Activated T-helper 2 cell treated with anti-CD3 and anti-CD28 coated beads, Interferon-gamma antibody, Interleukin-2, Interleukin-4, amounts not matched to agents 10 μg/mL and 5 μg/mL and 100 μg/mL, durations not matched to agents 14 hours and 24 hours and 36 hours (primary cell): ENCODE results near the gene TSHR. TPM values are rescaled to one million over a fixed set of nuclear protein-coding genes. Genes with fewer than 3 reads are reported as not detected.

Experiments used
- DNase-seq: peaks from one replicate; pipeline ENCODE4 v3.0.0; 2021; ENCODE audit warnings: low spot score
- H3K27ac Mint-ChIP-seq: one replicate; pipeline ENCODE4 v1.8.0; 2021; ENCODE audit warnings: mixed read lengths
- H3K27me3 Mint-ChIP-seq: one replicate; pipeline ENCODE4 v1.8.0; 2021; ENCODE audit warnings: low read depth, mixed read lengths
- H3K36me3 Mint-ChIP-seq: one replicate; pipeline ENCODE4 v1.8.0; 2021; ENCODE audit warnings: low read depth, mixed read lengths
- H3K4me1 Mint-ChIP-seq: one replicate; pipeline ENCODE4 v1.8.0; 2021; ENCODE audit warnings: low read depth, mixed read lengths
- H3K4me3 Mint-ChIP-seq: one replicate; pipeline ENCODE4 v1.8.0; 2021; ENCODE audit warnings: low read depth, mild to moderate bottlenecking, moderate library complexity, mixed read lengths
- H3K9me3 Mint-ChIP-seq: one replicate; pipeline ENCODE4 v1.8.0; 2021; ENCODE audit warnings: mixed read lengths
- intact Hi-C: fragments of 100-400 bp; cut with micrococcal nuclease; formaldehyde crosslinking; loops from one replicate; pipeline ENCODE4 v1.15.1; 2023
- total RNA-seq: library from RNA; stranded (reverse); gene quantifications from 2 replicates; pipeline ENCODE4 v1.2.3, GENCODE V29; 2022

The TSHR gene
- total RNA-seq, 1 donor from 2014 or later, result not detected

- intact Hi-C loops, result loop anchor here (10.0 kb wide), 1 partner anchor 112 kb away; the partner anchor contains the start of gene TSHR
- no peak for DNase-seq
- Mint-ChIP-seq H3K9me3 (peaks cover 8% of the 10 kb centered on the region), H3K4me3 (no peak overlapping the region), H3K4me1 (no peaks in the 10 kb centered on the region), H3K36me3 (no peaks in the 10 kb centered on the region), H3K27me3 (no peaks in the 10 kb centered on the region), H3K27ac (no peak overlapping the region)
These were observed 111.3 kb downstream of the TSHR start for GRCh38 chr14:81066672-81067071.

DNA sequence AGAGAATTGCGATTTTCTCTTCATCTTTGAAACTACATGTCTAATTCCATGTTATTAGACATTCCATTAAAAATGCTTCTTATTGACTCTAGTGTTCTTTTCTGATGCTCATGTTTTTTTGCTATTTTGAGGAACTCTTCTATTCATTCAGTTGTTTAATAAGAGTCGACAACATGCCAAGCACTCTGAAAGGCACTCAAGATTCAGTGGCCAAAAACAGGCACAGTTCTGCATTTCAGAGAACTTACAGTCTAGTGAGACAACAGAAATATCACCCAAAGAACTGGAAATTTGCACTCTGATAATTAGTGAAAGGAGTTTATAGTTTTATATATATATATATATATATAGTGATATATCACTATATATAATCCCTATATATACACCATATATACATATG lies 111.7 kb downstream of the TSHR start:
- Mint-ChIP-seq H3K4me3 (no peak overlapping the region), H3K36me3 (no peaks in the 10 kb centered on the region), H3K4me1 (no peaks in the 10 kb centered on the region), H3K27me3 (no peaks in the 10 kb centered on the region), H3K9me3 (peaks cover 8% of the 10 kb centered on the region), H3K27ac (no peak overlapping the region)
- intact Hi-C loops, result loop anchor here (10.0 kb wide), 1 partner anchor 112 kb away; the partner anchor contains the start of gene TSHR
- DNase-seq, result no peak

GRCh38 chr14:81068176-81068782 lies 112.9 kb downstream of the TSHR start:
- DNase-seq, result no peak
- peaks cover 8% of the 10 kb centered on the region for H3K9me3 Mint-ChIP-seq
- no peaks in the 10 kb centered on the region for H3K4me1 Mint-ChIP-seq
- no peak overlapping the region for H3K4me3 Mint-ChIP-seq
- H3K27me3 Mint-ChIP-seq, result no peaks in the 10 kb centered on the region
- H3K36me3 Mint-ChIP-seq, result no peaks in the 10 kb centered on the region
- intact Hi-C loops, result loop anchor here (10.0 kb wide), 1 partner anchor 113 kb away; the partner anchor contains the start of gene TSHR
- H3K27ac Mint-ChIP-seq, result no peak overlapping the region

DNA sequence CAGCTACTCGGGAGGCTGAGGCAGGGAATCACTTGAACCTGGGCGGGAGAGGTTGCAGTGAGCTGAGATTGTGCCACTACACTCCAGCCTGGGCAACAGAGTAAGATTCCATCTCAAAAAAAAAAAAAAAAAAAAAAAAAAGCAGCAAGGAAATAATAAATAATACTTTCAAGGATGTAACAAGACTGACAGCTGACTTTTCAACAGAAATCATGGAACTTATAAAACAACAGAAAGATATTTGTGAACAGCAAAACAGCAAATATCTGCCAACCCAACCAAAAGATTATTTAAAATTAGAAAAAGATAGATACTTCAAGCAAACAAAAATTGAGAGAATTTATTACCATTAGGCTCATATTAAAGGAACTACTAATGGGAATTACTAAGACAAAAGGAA lies 115.1 kb downstream of the TSHR start:
- H3K9me3 Mint-ChIP-seq, result peaks cover 8% of the 10 kb centered on the region
- H3K27ac Mint-ChIP-seq, result no peak overlapping the region
- H3K36me3 Mint-ChIP-seq, result no peaks in the 10 kb centered on the region
- H3K4me3 Mint-ChIP-seq, result no peak overlapping the region
- DNase-seq, result no peak
- intact Hi-C loops, result no loop called here
- H3K27me3 Mint-ChIP-seq, result no peaks in the 10 kb centered on the region
- no peaks in the 10 kb centered on the region for H3K4me1 Mint-ChIP-seq

- Mint-ChIP-seq H3K27ac (no peak overlapping the region), H3K9me3 (no peaks in the 10 kb centered on the region), H3K27me3 (peaks cover 2% of the 10 kb centered on the region), H3K4me1 (no peaks in the 10 kb centered on the region), H3K36me3 (no peaks in the 10 kb centered on the region), H3K4me3 (no peak overlapping the region)
- intact Hi-C loops, result no loop called here
- DNase-seq, result no peak
These were observed 130.2 kb downstream of the TSHR start for GRCh38 chr14:81085596-81085995.

- no peaks in the 10 kb centered on the region for H3K36me3 Mint-ChIP-seq
- H3K4me3 Mint-ChIP-seq, result no peak overlapping the region
- intact Hi-C loops, result no loop called here
- peaks cover 1% of the 10 kb centered on the region for H3K27me3 Mint-ChIP-seq
- H3K4me1 Mint-ChIP-seq, result no peaks in the 10 kb centered on the region
- H3K9me3 Mint-ChIP-seq, result no peaks in the 10 kb centered on the region
- H3K27ac Mint-ChIP-seq, result no peak overlapping the region
- DNase-seq, result no peak
These were observed 131.8 kb downstream of the TSHR start for GRCh38 chr14:81087230-81087629.

GRCh38 chr14:81091139-81091538 lies 135.7 kb downstream of the TSHR start:
- intact Hi-C loops, result no loop called here
- no peak overlapping the region for H3K4me3 Mint-ChIP-seq
- no peaks in the 10 kb centered on the region for H3K36me3 Mint-ChIP-seq
- DNase-seq, result no peak
- no peaks in the 10 kb centered on the region for H3K4me1 Mint-ChIP-seq
- H3K9me3 Mint-ChIP-seq, result no peaks in the 10 kb centered on the region
- no peaks in the 10 kb centered on the region for H3K27me3 Mint-ChIP-seq
- no peak overlapping the region for H3K27ac Mint-ChIP-seq

GRCh38 chr14:81091660-81092059 lies 136.2 kb downstream of the TSHR start:
- intact Hi-C loops, result no loop called here
- no peak overlapping the region for H3K4me3 Mint-ChIP-seq
- no peaks in the 10 kb centered on the region for H3K9me3 Mint-ChIP-seq
- no peak overlapping the region for H3K27ac Mint-ChIP-seq
- no peaks in the 10 kb centered on the region for H3K36me3 Mint-ChIP-seq
- no peaks in the 10 kb centered on the region for H3K27me3 Mint-ChIP-seq
- DNase-seq, result no peak
- H3K4me1 Mint-ChIP-seq, result no peaks in the 10 kb centered on the region

GRCh38 chr14:81093651-81094050 lies 138.2 kb downstream of the TSHR start:
- H3K36me3 Mint-ChIP-seq, result no peaks in the 10 kb centered on the region
- intact Hi-C loops, result no loop called here
- H3K27me3 Mint-ChIP-seq, result no peaks in the 10 kb centered on the region
- H3K27ac Mint-ChIP-seq, result no peak overlapping the region
- no peaks in the 10 kb centered on the region for H3K4me1 Mint-ChIP-seq
- no peaks in the 10 kb centered on the region for H3K9me3 Mint-ChIP-seq
- no peak for DNase-seq
- no peak overlapping the region for H3K4me3 Mint-ChIP-seq

- intact Hi-C loops, result no loop called here
- Mint-ChIP-seq H3K4me1 (no peaks in the 10 kb centered on the region), H3K27me3 (no peaks in the 10 kb centered on the region), H3K36me3 (no peaks in the 10 kb centered on the region), H3K9me3 (no peaks in the 10 kb centered on the region), H3K27ac (no peak overlapping the region), H3K4me3 (no peak overlapping the region)
- no peak for DNase-seq
These were observed 140.1 kb downstream of the TSHR start for GRCh38 chr14:81095539-81095938.

DNA sequence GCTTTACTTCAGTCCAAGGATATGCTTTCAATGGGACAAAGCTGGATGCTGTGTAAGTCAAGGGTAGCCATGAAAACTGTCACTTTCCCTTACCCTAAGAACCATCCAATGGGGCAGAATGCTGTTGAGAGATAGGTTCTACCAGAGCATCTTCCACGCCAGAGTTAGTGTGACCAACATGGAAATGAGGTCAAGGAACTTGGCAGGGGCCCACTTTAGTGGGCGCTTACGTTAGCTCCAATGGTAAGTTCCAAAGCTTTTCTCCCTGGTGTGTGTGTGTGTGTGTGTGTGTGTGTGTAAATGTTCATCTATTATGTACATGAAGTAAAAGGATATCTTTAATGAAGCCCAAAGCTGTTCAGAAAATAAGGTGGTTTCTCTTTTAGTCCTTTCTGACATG lies 141.2 kb downstream of the TSHR start:
- no peak for DNase-seq
- Mint-ChIP-seq H3K27me3 (no peaks in the 10 kb centered on the region), H3K4me3 (no peak overlapping the region), H3K4me1 (no peaks in the 10 kb centered on the region), H3K9me3 (no peaks in the 10 kb centered on the region), H3K27ac (no peak overlapping the region), H3K36me3 (no peaks in the 10 kb centered on the region)
- intact Hi-C loops, result no loop called here

DNA sequence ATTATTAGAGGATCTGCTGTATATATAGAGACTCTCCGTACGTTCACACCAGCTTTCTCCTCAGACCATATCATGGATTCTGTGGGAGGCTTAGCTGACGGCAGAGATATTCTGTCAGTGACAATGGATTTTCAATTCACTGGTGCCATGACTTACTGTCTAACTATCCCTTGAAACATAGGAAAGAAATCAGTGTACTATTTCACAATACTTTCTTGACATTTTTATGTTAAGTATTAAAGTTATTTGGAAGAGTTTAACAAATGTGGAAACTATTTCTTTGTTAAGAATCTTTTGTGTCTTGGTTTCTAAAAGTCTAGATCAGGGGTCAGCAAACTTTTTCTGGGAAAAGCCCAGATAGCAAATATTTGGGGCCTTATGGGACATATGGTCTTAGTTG lies 146.8 kb downstream of the TSHR start:
- no peak for DNase-seq
- Mint-ChIP-seq H3K4me1 (no peaks in the 10 kb centered on the region), H3K36me3 (no peaks in the 10 kb centered on the region), H3K27me3 (no peaks in the 10 kb centered on the region), H3K4me3 (no peak overlapping the region), H3K9me3 (no peaks in the 10 kb centered on the region), H3K27ac (no peak overlapping the region)
- intact Hi-C loops, result no loop called here

- Mint-ChIP-seq H3K4me1 (no peaks in the 10 kb centered on the region), H3K27ac (no peak overlapping the region), H3K36me3 (no peaks in the 10 kb centered on the region), H3K9me3 (no peaks in the 10 kb centered on the region), H3K27me3 (no peaks in the 10 kb centered on the region), H3K4me3 (no peak overlapping the region)
- intact Hi-C loops, result no loop called here
- no peak for DNase-seq
These were observed 148.0 kb downstream of the TSHR start for GRCh38 chr14:81103443-81103842.

GRCh38 chr14:81105378-81105777 lies 150.0 kb downstream of the TSHR start:
- intact Hi-C loops, result no loop called here
- H3K4me1 Mint-ChIP-seq, result no peaks in the 10 kb centered on the region
- H3K36me3 Mint-ChIP-seq, result no peaks in the 10 kb centered on the region
- H3K27ac Mint-ChIP-seq, result no peak overlapping the region
- no peak for DNase-seq
- H3K9me3 Mint-ChIP-seq, result no peaks in the 10 kb centered on the region
- H3K27me3 Mint-ChIP-seq, result no peaks in the 10 kb centered on the region
- no peak overlapping the region for H3K4me3 Mint-ChIP-seq
